K562 (cell line): ENCODE results near the gene USP8. TPM values are rescaled to one million over a fixed set of nuclear protein-coding genes. Genes with fewer than 3 reads are reported as not detected.
A peak's percentile ranks its signal among the peaks of the same experiment; 100 is the strongest.

ENCODE experiments used
- ARID1B ChIP-seq: fragments of 450-650 bp; IDR thresholded peaks from 2 replicates; pipeline ENCODE4 v1.6.1; 2016; ENCODE audit warnings: antibody characterized with exemption, mild to moderate bottlenecking, inconsistent platforms
- BRD4 ChIP-seq: fragments of 200-600 bp; sonication (generic); IDR thresholded peaks from 2 replicates; pipeline ENCODE4 v1.6.1; 2017; ENCODE audit warnings: inconsistent platforms
- BRD9 ChIP-seq: fragments of 450-650 bp; IDR thresholded peaks from 2 replicates; pipeline ENCODE4 v1.6.1; 2018; ENCODE audit warnings: low read depth; ENCODE audit not compliant: partially characterized antibody
- CBFA2T2 ChIP-seq: fragments of 450-650 bp; conservative IDR thresholded peaks from 2 replicates; pipeline ENCODE4 v1.6.1; 2017; ENCODE audit warnings: mild to moderate bottlenecking
- ESRRA ChIP-seq: fragments of 450-650 bp; IDR thresholded peaks from 2 replicates; pipeline ENCODE4 v1.6.1; 2014; ENCODE audit warnings: low read depth, mild to moderate bottlenecking, moderate library complexity, borderline replicate concordance
- FOSL1 ChIP-seq: fragments of 200-800 bp; sonication (Bioruptor generic); conservative IDR thresholded peaks from 2 replicates; pipeline ENCODE4 v1.6.1; 2016; ENCODE audit warnings: missing genetic modification characterization, missing compliant biosample characterization
- HDAC8 ChIP-seq: fragments of 450-650 bp; IDR thresholded peaks from 2 replicates; pipeline ENCODE4 v1.6.1; 2016; ENCODE audit warnings: mild to moderate bottlenecking, missing genetic modification characterization, moderate library complexity, missing compliant biosample characterization
- KDM2B ChIP-seq: fragments of 250-450 bp; sonication (Bioruptor Pico); IDR thresholded peaks from 2 replicates; pipeline ENCODE4 v1.8.0; 2021; ENCODE audit warnings: mild to moderate bottlenecking, moderate library complexity
- MIER1 ChIP-seq: fragments of 450-650 bp; IDR thresholded peaks from 2 replicates; pipeline ENCODE4 v1.6.1; 2016; ENCODE audit warnings: antibody characterized with exemption, mild to moderate bottlenecking, low read depth
- NBN ChIP-seq: fragments of 450-650 bp; IDR thresholded peaks from 2 replicates; pipeline ENCODE4 v1.6.1; 2016; ENCODE audit warnings: low read depth, mild to moderate bottlenecking
- NR1H2 ChIP-seq: sonication (generic); formaldehyde crosslinking; IDR thresholded peaks from 2 replicates; pipeline ENCODE4 v1.4.0; 2020; ENCODE audit warnings: mild to moderate bottlenecking, missing genetic modification reagents
- NR2C2 ChIP-seq, 2 experiments: fragments of 200-800 bp in 1 of 2; sonication (Bioruptor generic) in 1 of 2; sonication (generic) in 1 of 2; formaldehyde crosslinking in 1 of 2; IDR thresholded peaks; 2 replicates each; pipeline versions ENCODE4 v1.6.1 to v1.8.0; 2016 to 2022; ENCODE audit warnings: mild to moderate bottlenecking in 1 of 2, missing compliant biosample characterization in 1 of 2, missing genetic modification characterization in 1 of 2, missing genetic modification reagents in 1 of 2
- PML ChIP-seq: IDR thresholded peaks from 2 replicates; pipeline ENCODE4 v1.6.1; 2012; ENCODE audit warnings: low read length, inconsistent platforms
- PPARD ChIP-seq: fragments of 250-450 bp; sonication (Bioruptor Pico); IDR thresholded peaks from 2 replicates; pipeline ENCODE4 v1.8.0; 2022; ENCODE audit warnings: inconsistent platforms, mild to moderate bottlenecking, moderate library complexity
- SAFB2 ChIP-seq: fragments of 200-400 bp; formaldehyde crosslinking; IDR thresholded peaks from 2 replicates; pipeline ENCODE4 v1.6.1; 2018; ENCODE audit warnings: borderline replicate concordance, low read length, low read depth, moderate library complexity; ENCODE audit not compliant: severe bottlenecking
- SMARCA5 ChIP-seq: fragments of 450-650 bp; IDR thresholded peaks from 2 replicates; pipeline ENCODE4 v1.6.1; 2016
- SMARCB1 ChIP-seq: IDR thresholded peaks from 2 replicates; pipeline ENCODE4 v1.6.1; 2011; ENCODE audit warnings: improper control_type of control experiment, low read depth; ENCODE audit not compliant: insufficient read length
- VEZF1 ChIP-seq: fragments of 200-800 bp; sonication (Bioruptor generic); IDR thresholded peaks from 2 replicates; pipeline ENCODE4 v1.6.1; 2017; ENCODE audit warnings: missing genetic modification characterization, missing compliant biosample characterization
- ZNF174 ChIP-seq: fragments of 250-450 bp; sonication (Bioruptor Pico); IDR thresholded peaks from 2 replicates; pipeline ENCODE4 v1.4.0; 2020; ENCODE audit warnings: mild to moderate bottlenecking
- ZNF347 ChIP-seq: fragments of 450-650 bp; formaldehyde crosslinking; IDR thresholded peaks from 2 replicates; pipeline ENCODE4 v1.4.0; 2020; ENCODE audit warnings: low read depth, mild to moderate bottlenecking, moderate library complexity
- ZNF589 ChIP-seq: fragments of 200-800 bp; sonication (Bioruptor generic); IDR thresholded peaks from 2 replicates; pipeline ENCODE4 v1.6.1; 2016; ENCODE audit warnings: low read depth, missing genetic modification characterization, missing compliant biosample characterization
- ZNF764 ChIP-seq: fragments of 250-450 bp; sonication (Bioruptor Pico); IDR thresholded peaks from 2 replicates; pipeline ENCODE4 v1.4.0; 2020; ENCODE audit warnings: low read depth, mild to moderate bottlenecking, moderate library complexity
- polyA plus RNA-seq, 8 experiments: library from polyadenylated mRNA; depleted of rRNA in 4 of 8; stranded (reverse) in 5 of 8; unstranded in 3 of 8; fragments of >200 nt; fragmentation: Nextera tagmentation in 2 of 8; fragmentation: Illumina TruSeq in 1 of 8; extraction: Ambion mirVana in 2 of 8; extraction: Trizol in 1 of 8; gene quantifications; 2 replicates each; pipeline versions ENCODE4 v1.2.1 to v1.2.3, GENCODE V29; 2011 to 2014; ENCODE audit warnings: inconsistent platforms in 1 of 8, missing spikeins in 1 of 8
- total RNA-seq, 7 experiments: library from RNA; depleted of rRNA in 6 of 7; stranded (reverse); fragments of >200 nt in 6 of 7; fragmentation: Illumina TruSeq in 2 of 7; extraction: Trizol in 2 of 7; gene quantifications; 2 replicates each; pipeline versions ENCODE4 v1.2.1 to v1.2.3, GENCODE V29; 2011 to 2021; ENCODE audit warnings: low replicate concordance in 1 of 7
- TF ChIP-seq, protein P1 (sequence below): fragments of 450-650 bp; IDR thresholded peaks from 2 replicates; pipeline ENCODE4 v1.6.1; 2016; ENCODE audit warnings: mild to moderate bottlenecking

Gene USP8
- total and polyA plus RNA-seq, 9 of the 15 experiments (the other 6 are each of a cell fraction or from before 2014, with no cell fraction given) = 35.1 to 58.4 (median 46.1) TPM

GRCh38 chr15:50424066-50424890 is at the start of gene USP8 (continued):
- TF ChIP-seq ZNF764 (no peak), BRD4 (no peak), ZNF347 (CRISPR knock-in tag) (no peak), PML (peak; percentile 62), SAFB2 (no peak), ESRRA (peak; percentile 55; the same call in 1 of the 2 replicates), NR1H2 (CRISPR knock-in tag) (no peak), VEZF1 (peak; percentile 99), MIER1 (0 out of 2 replicates have a peak, but pooled peaks have one; percentile 52), NBN (no peak), SMARCB1 (no peak), PPARD (no peak), KDM2B (no peak), BRD9 (no peak), FOSL1 (tag) (peak; percentile 30; the same call in 1 of the 2 replicates), HDAC8 (no peak), ZNF589 (CRISPR knock-in tag) (no peak; the same call in 1 of the 2 replicates), SMARCA5 (no peak; the same call in 1 of the 2 replicates), ARID1B (no peak), CBFA2T2 (no peak), NR2C2 (CRISPR knock-in tag; IDR thresholded peaks at IDR 0.05) (peak; percentile 61; the same call in 1 of the 2 replicates), NR2C2 (tag; IDR thresholded peaks at IDR 0.05) (peak; percentile 91), ZNF174 (CRISPR knock-in tag) (no peak)
- TF ChIP-seq, protein P1, sequence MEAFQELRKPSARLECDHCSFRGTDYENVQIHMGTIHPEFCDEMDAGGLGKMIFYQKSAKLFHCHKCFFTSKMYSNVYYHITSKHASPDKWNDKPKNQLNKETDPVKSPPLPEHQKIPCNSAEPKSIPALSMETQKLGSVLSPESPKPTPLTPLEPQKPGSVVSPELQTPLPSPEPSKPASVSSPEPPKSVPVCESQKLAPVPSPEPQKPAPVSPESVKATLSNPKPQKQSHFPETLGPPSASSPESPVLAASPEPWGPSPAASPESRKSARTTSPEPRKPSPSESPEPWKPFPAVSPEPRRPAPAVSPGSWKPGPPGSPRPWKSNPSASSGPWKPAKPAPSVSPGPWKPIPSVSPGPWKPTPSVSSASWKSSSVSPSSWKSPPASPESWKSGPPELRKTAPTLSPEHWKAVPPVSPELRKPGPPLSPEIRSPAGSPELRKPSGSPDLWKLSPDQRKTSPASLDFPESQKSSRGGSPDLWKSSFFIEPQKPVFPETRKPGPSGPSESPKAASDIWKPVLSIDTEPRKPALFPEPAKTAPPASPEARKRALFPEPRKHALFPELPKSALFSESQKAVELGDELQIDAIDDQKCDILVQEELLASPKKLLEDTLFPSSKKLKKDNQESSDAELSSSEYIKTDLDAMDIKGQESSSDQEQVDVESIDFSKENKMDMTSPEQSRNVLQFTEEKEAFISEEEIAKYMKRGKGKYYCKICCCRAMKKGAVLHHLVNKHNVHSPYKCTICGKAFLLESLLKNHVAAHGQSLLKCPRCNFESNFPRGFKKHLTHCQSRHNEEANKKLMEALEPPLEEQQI = no peak
